ENCODE measurements around the gene PDE6H. TPM values are rescaled to one million over a fixed set of nuclear protein-coding genes. Genes with fewer than 3 reads are reported as not detected.

PDE6H gene
- total RNA-seq, 1 experiment from 2014 or later: not detected

Other genes starting within 250 kb of the PDE6H start
- 144 and 150 TPM in 2 replicates for gene WBP11, start 169.6 kb upstream of the PDE6H start, total RNA-seq (2021)
- 1.9 and 2.2 TPM in 2 replicates for gene C12orf60, start 169.4 kb upstream of the PDE6H start, total RNA-seq (2021)
- gene SMCO3, start 158.9 kb upstream of the PDE6H start, total RNA-seq (2021): not detected in 2 replicates
- not detected in 2 replicates for gene ART4, start 129.5 kb upstream of the PDE6H start, total RNA-seq (2021)
- not detected in 2 replicates for gene MGP, start 87.2 kb upstream of the PDE6H start, total RNA-seq (2021)
- not detected in 2 replicates for gene ERP27, start 34.5 kb upstream of the PDE6H start, total RNA-seq (2021)
- 88.1 and 122 TPM in 2 replicates for gene ARHGDIB, start 11.4 kb upstream of the PDE6H start, total RNA-seq (2021)
- gene RERG, start 248.4 kb downstream of the PDE6H start, total RNA-seq (2021): 0.35 TPM in 1 of 2 replicates, not detected in the other

Measured in A673 (cell line).